Heart right ventricle (tissue), 16 donors: Measurements from ENCODE around the gene ZDHHC1. TPM values are rescaled to one million over a fixed set of nuclear protein-coding genes. Genes with fewer than 3 reads are reported as not detected.
"Not testable (repeated sequence)": the region's sequence is repeated elsewhere in the genome, so short reads cannot be mapped to it uniquely, and the experiment has no call there.

Source experiments
- ATAC-seq, 8 donors: fragments of 200-7000 bp; cut with Tn5 transposase; one replicate each; pipeline ENCODE4 v1.9.1; 2020; ENCODE audit warnings: mild to moderate bottlenecking in 8 of 8, moderate library complexity in 8 of 8, moderate number of reproducible peaks in 1 of 8
- DNase-seq, 2 donors: peaks; one replicate each; pipeline ENCODE4 v3.0.0-alpha.2; 2020
- H3K27ac ChIP-seq, 10 donors: fragments of 200-600 bp; sonication (generic) in 2 of 10; one replicate each; pipeline versions ENCODE4 v1.5.0 to v1.8.0; 2020 to 2022; ENCODE audit warnings: mild to moderate bottlenecking in 3 of 10
- H3K27me3 ChIP-seq, 7 donors: fragments of 200-600 bp; one replicate each; pipeline ENCODE4 v1.8.0; 2021 to 2022; ENCODE audit warnings: mild to moderate bottlenecking in 2 of 7
- H3K36me3 ChIP-seq, 9 donors: fragments of 200-600 bp; sonication (generic) in 1 of 9; one replicate each; pipeline versions ENCODE4 v1.5.0 to v1.8.0; 2020 to 2022; ENCODE audit warnings: mild to moderate bottlenecking in 2 of 9
- H3K4me1 ChIP-seq, 9 donors: fragments of 200-600 bp; sonication (generic) in 1 of 9; one replicate each; pipeline versions ENCODE4 v1.5.0 to v1.8.0; 2020 to 2022; ENCODE audit warnings: mild to moderate bottlenecking in 4 of 9
- H3K4me3 ChIP-seq, 10 donors: fragments of 200-600 bp; sonication (generic) in 2 of 10; one replicate each; pipeline versions ENCODE4 v1.5.0 to v1.8.0; 2020 to 2022; ENCODE audit warnings: mild to moderate bottlenecking in 7 of 10, moderate library complexity in 2 of 10
- H3K9me3 ChIP-seq, 11 donors: fragments of 200-600 bp in 10 of 11; sonication (generic) in 2 of 11; one replicate each; pipeline versions ENCODE4 v1.5.0 to v1.8.0; 2013 to 2022; ENCODE audit warnings: mild to moderate bottlenecking in 2 of 11, control low read depth in 1 of 11, moderate library complexity in 1 of 11
- WGBS, 2 donors: extraction: QIAGEN DNeasy Blood & Tissue Kit; methylation state at CpG; one replicate each; pipeline ENCODE4 v1.1.7; 2013; ENCODE audit warnings: inconsistent platforms in 1 of 2; 5-methylcytosine and 5-hydroxymethylcytosine counted together
- intact Hi-C, 10 donors: fragments of 100-400 bp; cut with DNase I; formaldehyde crosslinking; loops; one replicate each; pipeline versions ENCODE4 v1.11.1 to v1.14.2; 2022
- polyA plus RNA-seq, 2 donors: library from polyadenylated mRNA; stranded (reverse); fragments of 200-250 nt; gene quantifications; one replicate each; pipeline ENCODE4 v1.2.3, GENCODE V29; 2013
- total RNA-seq, 10 donors: library from RNA; stranded (reverse); fragmentation: NEBNext Ultra II Directional in 3 of 10; extraction: Animal tissue kit (Norgen Biotek cat#: 25700) in 3 of 10; gene quantifications; one replicate each; pipeline versions ENCODE4 v1.2.1 to v1.2.4, GENCODE V29; 2021 to 2023
- TF ChIP-seq, protein P1 (sequence below), 9 donors: fragments of 200-600 bp; sonication (generic) in 2 of 9; IDR thresholded peaks; one replicate each; pipeline versions ENCODE4 v1.5.0 to v1.8.0; 2021 to 2022; ENCODE audit warnings: antibody characterized with exemption in 9 of 9, mild to moderate bottlenecking in 5 of 9, moderate library complexity in 1 of 9
- donor health status: Arrhythmogenic right ventricular cardiomyopathy.
- donor health status: ischemic (EF 13 %, LVEDD 7.1; RV severe dilation, severe dysfunction).
- donor health status: healthy with polysubstance abuse.
- donor health status: DM: no; HTN: yes; CAD: no.
- donor health status: DM: no; HTN: no; CAD: no.
- donor health status: ischemic (EF 25% LVEDD 6.9; RV normal size, moderate dysfunction).
- donor health status: ischemic (EF 25% LVEDD 5.7; RV mildly dilated, moderate dysfunction).
- donor health status: healthy.
- donor health status: DM: yes; HTN: yes; CAD: no.
- donor health status: Ischemic cardiomyopathy.
- donor health status: ischemic (EF 35%, LVEDD 5.7; RV mildly dilated, moderate dysfunction).
- donor health status: nonischemic (EF 11% LVEDD 7.7; RV severe dilation, severe dysfunction).
- donor health status: DM: yes; HTN: yes; CAD: no.
- donor health status: PGD.
- donor health status: ischemic (EF 29% LVEDD 5.4; RV normal size, mild dysfunction).
- donor health status: nonischemic (EF 23%, LVEDD 6.1; RV moderate dilation, normal function).

The ZDHHC1 gene
- total and polyA plus RNA-seq, 12 donors: 3.2 to 6.3 (median 4.1) TPM

DNA sequence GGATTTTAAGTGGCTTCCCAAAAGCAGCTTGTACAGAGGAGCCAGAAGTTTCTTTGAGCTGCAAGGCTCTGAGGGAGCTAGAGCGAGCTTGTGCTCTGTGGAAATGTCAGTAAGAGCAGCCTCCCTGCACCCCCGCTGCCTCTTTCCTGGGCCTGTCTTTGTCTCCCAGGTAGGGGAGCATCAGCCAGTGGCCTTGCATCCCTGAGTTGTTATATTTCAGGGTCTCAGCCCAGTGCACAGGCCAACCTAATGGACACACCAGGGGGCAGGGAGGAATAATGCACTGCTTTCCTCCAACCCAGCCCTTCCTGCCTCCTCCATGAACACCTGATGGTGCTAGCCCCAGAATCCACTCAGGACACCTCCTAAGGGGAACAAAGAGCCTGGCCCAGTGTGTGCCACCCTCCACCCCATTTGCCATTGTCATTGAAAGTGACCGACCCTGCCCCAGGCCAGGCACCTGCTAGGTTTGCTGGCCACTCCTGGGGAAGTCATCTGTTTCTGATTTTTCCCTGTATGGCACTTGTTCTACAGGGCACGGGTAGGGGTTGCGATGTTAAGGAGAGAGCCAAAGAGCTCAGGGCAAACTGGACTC lies 29.3 kb downstream of the ZDHHC1 start:
- intact Hi-C loops: no loop called here
- 91 to 93% methylated on average over 5 of the region's 5 CpGs for WGBS, 2 donors
- TF ChIP-seq, protein P1, sequence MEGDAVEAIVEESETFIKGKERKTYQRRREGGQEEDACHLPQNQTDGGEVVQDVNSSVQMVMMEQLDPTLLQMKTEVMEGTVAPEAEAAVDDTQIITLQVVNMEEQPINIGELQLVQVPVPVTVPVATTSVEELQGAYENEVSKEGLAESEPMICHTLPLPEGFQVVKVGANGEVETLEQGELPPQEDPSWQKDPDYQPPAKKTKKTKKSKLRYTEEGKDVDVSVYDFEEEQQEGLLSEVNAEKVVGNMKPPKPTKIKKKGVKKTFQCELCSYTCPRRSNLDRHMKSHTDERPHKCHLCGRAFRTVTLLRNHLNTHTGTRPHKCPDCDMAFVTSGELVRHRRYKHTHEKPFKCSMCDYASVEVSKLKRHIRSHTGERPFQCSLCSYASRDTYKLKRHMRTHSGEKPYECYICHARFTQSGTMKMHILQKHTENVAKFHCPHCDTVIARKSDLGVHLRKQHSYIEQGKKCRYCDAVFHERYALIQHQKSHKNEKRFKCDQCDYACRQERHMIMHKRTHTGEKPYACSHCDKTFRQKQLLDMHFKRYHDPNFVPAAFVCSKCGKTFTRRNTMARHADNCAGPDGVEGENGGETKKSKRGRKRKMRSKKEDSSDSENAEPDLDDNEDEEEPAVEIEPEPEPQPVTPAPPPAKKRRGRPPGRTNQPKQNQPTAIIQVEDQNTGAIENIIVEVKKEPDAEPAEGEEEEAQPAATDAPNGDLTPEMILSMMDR (IDR thresholded peaks at IDR 0.05): no peak
- H3K9me3 ChIP-seq: no peaks in the 10 kb centered on the region
- ATAC-seq (no peak), DNase-seq (no peak)
- no peak overlapping the region for H3K4me3 ChIP-seq
- peaks cover 0 to 1% (median 0%) of the 10 kb centered on the region in 7 donors for H3K27me3 ChIP-seq
- no peak overlapping the region for H3K27ac ChIP-seq
- no peaks in the 10 kb centered on the region for H3K36me3 ChIP-seq
- H3K4me1 ChIP-seq: peaks cover 0 to 28% (median 3%) of the 10 kb centered on the region in 9 donors

DNA sequence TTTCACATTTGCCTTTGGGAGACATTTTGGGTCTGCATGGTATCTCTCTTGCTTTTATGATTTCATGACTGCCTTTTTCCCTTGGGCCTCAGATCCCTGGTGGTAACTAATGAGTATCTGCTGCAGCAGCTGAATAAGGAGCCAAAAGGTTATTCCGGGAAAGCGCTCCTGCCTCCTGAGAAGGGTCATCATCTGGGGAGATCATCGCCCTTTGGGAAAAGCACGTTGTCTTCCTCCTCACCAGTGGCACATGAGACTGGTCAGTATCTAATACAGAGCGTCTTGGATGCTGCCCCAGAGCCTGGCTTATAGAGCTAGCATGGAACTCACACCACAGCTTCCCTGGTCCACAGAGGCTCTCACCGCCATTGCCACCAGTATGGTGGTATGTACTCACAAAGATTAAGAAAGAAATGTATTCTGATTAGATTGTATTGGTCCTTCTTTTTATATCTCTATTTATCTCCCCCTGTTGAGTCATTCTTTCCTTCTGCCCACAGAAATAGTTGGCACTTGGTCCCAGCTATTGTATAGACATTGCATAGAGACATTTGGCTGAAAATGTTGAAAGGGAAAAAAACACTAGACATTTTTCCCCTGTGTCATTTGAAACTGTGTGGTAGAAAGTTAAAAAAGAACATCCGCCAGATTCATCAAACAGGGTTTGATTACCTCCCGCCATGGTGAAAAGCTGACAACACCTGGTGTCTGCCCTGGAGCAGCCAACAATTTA lies 31.3 kb downstream of the ZDHHC1 start:
- intact Hi-C loops: no loop called here
- DNase-seq (no peak), ATAC-seq (peak in 1 of 8 donors; percentile 47)
- Histone ChIP-seq H3K36me3 (no peaks in the 10 kb centered on the region), H3K4me3 (no peak overlapping the region), H3K4me1 (peaks cover 0 to 8% (median 0%) of the 10 kb centered on the region in 9 donors), H3K9me3 (no peaks in the 10 kb centered on the region), H3K27me3 (no peaks in the 10 kb centered on the region), H3K27ac (no peak overlapping the region)
- TF ChIP-seq, protein P1 (IDR thresholded peaks at IDR 0.05): no peak
- 79 to 80% methylated on average over 8 of the region's 8 CpGs for WGBS, 2 donors

DNA sequence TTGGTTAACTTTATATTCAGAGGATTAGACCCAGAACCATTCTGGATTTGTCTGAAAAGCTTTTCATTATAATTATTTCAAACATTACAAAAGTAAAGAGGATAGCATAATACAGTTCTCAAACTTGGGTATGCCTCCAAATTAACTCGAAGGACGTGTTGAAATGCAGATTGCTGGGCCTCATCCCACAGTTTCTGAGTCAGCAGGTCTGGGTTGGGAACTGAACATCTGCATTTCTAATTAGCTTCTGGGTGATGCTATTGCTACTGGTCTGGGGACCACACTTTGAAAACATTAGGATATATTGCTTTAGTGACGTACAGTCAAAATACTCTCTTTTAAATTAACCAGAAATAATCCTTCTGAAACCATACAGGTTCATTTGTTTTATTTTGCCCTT lies 33.0 kb downstream of the ZDHHC1 start:
- ATAC-seq (peak in 1 of 8 donors; percentile 31), DNase-seq (no peak)
- no peaks in the 10 kb centered on the region for H3K27me3 ChIP-seq
- H3K4me1 ChIP-seq: peaks cover 0 to 8% (median 0%) of the 10 kb centered on the region in 9 donors
- H3K4me3 ChIP-seq: no peak overlapping the region
- 68 to 78% methylated on average over 3 of the region's 3 CpGs for whole genome bisulfite sequencing, 2 donors
- intact Hi-C loops: no loop called here
- TF ChIP-seq, protein P1 (IDR thresholded peaks at IDR 0.05): no peak
- H3K36me3 ChIP-seq: no peaks in the 10 kb centered on the region
- H3K27ac ChIP-seq: peak overlapping the region in 1 of 10 donors; percentile 22
- no peaks in the 10 kb centered on the region for H3K9me3 ChIP-seq

DNA sequence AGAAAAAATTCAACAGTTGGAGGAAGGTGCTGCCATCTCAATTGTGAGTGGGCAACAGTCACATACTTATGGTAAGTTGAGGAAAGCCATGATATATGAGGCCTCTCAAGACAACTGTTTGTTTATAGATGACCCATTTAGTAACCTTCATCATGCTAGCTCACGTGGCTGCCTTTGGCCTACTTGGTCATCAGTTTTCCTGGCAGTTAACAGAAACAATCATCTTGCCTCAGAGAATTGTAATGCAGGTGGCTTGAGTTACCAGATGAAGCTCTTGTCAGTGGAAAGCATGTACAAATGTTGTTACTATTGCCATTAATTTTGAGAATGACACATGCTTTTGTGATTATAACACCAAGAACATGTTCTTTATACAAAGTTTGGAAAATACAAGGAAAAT lies 37.6 kb downstream of the ZDHHC1 start:
- Histone ChIP-seq H3K27me3 (peaks cover 0 to 3% (median 0%) of the 10 kb centered on the region in 7 donors), H3K27ac (no peak overlapping the region), H3K4me3 (no peak overlapping the region), H3K9me3 (no peaks in the 10 kb centered on the region), H3K36me3 (no peaks in the 10 kb centered on the region), H3K4me1 (peaks cover 0 to 4% (median 0%) of the 10 kb centered on the region in 9 donors)
- DNase-seq (no peak), ATAC-seq (no peak)
- intact Hi-C loops: loop anchor here in 3 of 10 donors (10.0 kb wide), 2 partner anchors 76 to 86 kb away; no protein-coding TSS in a partner anchor
- TF ChIP-seq, protein P1 (IDR thresholded peaks at IDR 0.05): no peak
- 88 to 91% methylated on average over 1 of the region's 1 CpG for WGBS, 2 donors

DNA sequence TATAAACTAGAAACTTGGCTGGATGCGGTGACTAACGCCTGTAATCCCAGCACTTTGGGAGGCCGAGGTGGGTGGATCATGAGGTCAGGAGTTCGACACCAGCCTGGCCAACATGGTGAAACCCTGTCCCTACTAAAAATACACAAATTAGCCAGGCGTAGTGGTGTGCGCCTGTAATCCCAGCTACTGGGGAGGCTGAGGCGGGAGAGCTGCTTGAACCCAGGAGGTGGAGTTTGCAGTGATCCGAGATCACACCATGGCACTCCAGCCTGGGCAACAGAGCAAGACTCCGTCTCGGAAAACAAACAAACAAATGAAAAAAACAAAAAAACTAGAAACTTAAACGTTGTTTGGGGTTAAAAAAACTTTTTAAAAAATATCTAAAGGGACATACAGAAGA lies 40.3 kb downstream of the ZDHHC1 start:
- WGBS, 2 donors: 91 to 92% methylated on average over 11 of the region's 11 CpGs
- not testable (repeated sequence) for H3K27me3 ChIP-seq, H3K4me1 ChIP-seq, H3K9me3 ChIP-seq, ATAC-seq, H3K36me3 ChIP-seq, DNase-seq, H3K4me3 ChIP-seq, H3K27ac ChIP-seq
- intact Hi-C loops: loop anchor here in 3 of 10 donors (10.0 kb wide), 2 partner anchors 79 to 89 kb away; no protein-coding TSS in a partner anchor
